IMR-90 (cell line): ENCODE results near the gene TBC1D16. TPM values are rescaled to one million over a fixed set of nuclear protein-coding genes. Genes with fewer than 3 reads are reported as not detected.
A peak's percentile ranks its signal among the peaks of the same experiment; 100 is the strongest.

Source experiments
- ATAC-seq: fragments of 200-7000 bp; cut with Tn5 transposase; 2 replicates; pipeline ENCODE4 v1.9.1; 2020; ENCODE audit warnings: low read depth, mild to moderate bottlenecking, moderate library complexity
- BruUV-seq: library from RNA; stranded (reverse); fragments of 400-500 nt; replicated peaks from 2 replicates; lab custom pipeline; 2021; lab: Mats Ljungman, UMichigan
- CTCF ChIA-PET: fragments of 300-600 bp; formaldehyde crosslinking; extraction: SDS; loops from one replicate; lab custom pipeline; 2021; ENCODE audit warnings: antibody characterized with exemption; lab: Yijun Ruan, JAX
- POLR2A ChIA-PET: fragments of 300-600 bp; sonication (Branson Sonifier 250); formaldehyde crosslinking; loops from one replicate; lab custom pipeline; 2022; ENCODE audit warnings: antibody characterized with exemption; ENCODE audit not compliant: unreplicated experiment; lab: Charles Lee
- DNase-seq: peaks from one replicate; pipeline ENCODE4 v3.0.0; 2013
- H2AFZ ChIP-seq: replicated peaks from 2 replicates; pipeline ENCODE3; 2013; ENCODE audit warnings: low read length, mild to moderate bottlenecking; ENCODE audit not compliant: poor library complexity
- H2AK5ac ChIP-seq: 2 replicates; pipeline ENCODE4 v1.6.1; 2013; ENCODE audit warnings: low read depth, low read length, inconsistent platforms
- H2AK9ac ChIP-seq: replicated peaks from 2 replicates; pipeline ENCODE3; 2013; ENCODE audit warnings: mild to moderate bottlenecking, low read depth, low read length, moderate library complexity; ENCODE audit not compliant: poor library complexity
- H2BK120ac ChIP-seq: 2 replicates; pipeline ENCODE4 v1.6.1; 2013; ENCODE audit warnings: low read depth, low read length, inconsistent platforms
- H2BK15ac ChIP-seq: 3 replicates; pipeline ENCODE4 v1.6.1; 2013; ENCODE audit warnings: low read depth, low read length, inconsistent platforms
- H2BK20ac ChIP-seq: 2 replicates; pipeline ENCODE4 v1.6.1; 2013; ENCODE audit warnings: low read depth, mild to moderate bottlenecking, inconsistent platforms, low read length, moderate library complexity
- H2BK5ac ChIP-seq: 2 replicates; pipeline ENCODE4 v1.6.1; 2013; ENCODE audit warnings: mild to moderate bottlenecking, low read depth, low read length, inconsistent platforms; ENCODE audit not compliant: poor library complexity, severe bottlenecking
- H3K14ac ChIP-seq: replicated peaks from 2 replicates; pipeline ENCODE4 v1.6.1; 2013; ENCODE audit warnings: low read depth, low read length, inconsistent platforms
- H3K18ac ChIP-seq: 2 replicates; pipeline ENCODE4 v1.6.1; 2013; ENCODE audit warnings: low read depth, low read length, control low read depth
- H3K23ac ChIP-seq: 2 replicates; pipeline ENCODE4 v1.6.1; 2013; ENCODE audit warnings: low read depth, low read length, inconsistent platforms
- H3K27ac ChIP-seq: 2 replicates; pipeline ENCODE4 v1.5.1; 2013; ENCODE audit warnings: mild to moderate bottlenecking, control low read depth, low read length; ENCODE audit not compliant: insufficient read depth
- H3K27me3 ChIP-seq: 2 replicates; pipeline ENCODE4 v1.6.1; 2013; ENCODE audit warnings: low read length; ENCODE audit not compliant: control insufficient read depth, insufficient read depth
- H3K36me3 ChIP-seq: 2 replicates; pipeline ENCODE4 v1.6.1; 2013; ENCODE audit warnings: low read length, mixed read lengths; ENCODE audit not compliant: control insufficient read depth, insufficient read depth
- H3K4ac ChIP-seq: 2 replicates; pipeline ENCODE4 v1.6.1; 2013; ENCODE audit warnings: low read depth, low read length, inconsistent platforms
- H3K4me1 ChIP-seq: 2 replicates; pipeline ENCODE4 v1.6.1; 2013; ENCODE audit warnings: low read length, mixed read lengths; ENCODE audit not compliant: control insufficient read depth, insufficient read depth
- H3K4me2 ChIP-seq: 2 replicates; pipeline ENCODE4 v1.6.1; 2013; ENCODE audit warnings: low read depth, mild to moderate bottlenecking, control low read depth, low read length, moderate library complexity
- H3K4me3 ChIP-seq: 2 replicates; pipeline ENCODE4 v1.5.1; 2013; ENCODE audit warnings: low read depth, mild to moderate bottlenecking, control low read depth, low read length, moderate library complexity; ENCODE audit not compliant: insufficient read depth
- H3K56ac ChIP-seq: 2 replicates; pipeline ENCODE4 v1.6.1; 2013; ENCODE audit warnings: low read length, inconsistent platforms; ENCODE audit not compliant: insufficient read depth; ENCODE audit errors: extremely low read depth
- H3K79me1 ChIP-seq, 2 experiments: 2 replicates each; pipeline ENCODE4 v1.6.1; 2013; ENCODE audit warnings: low read length in 2 of 2, inconsistent platforms in 1 of 2, low read depth in 1 of 2
- H3K9ac ChIP-seq: 2 replicates; pipeline ENCODE4 v1.6.1; 2013; ENCODE audit warnings: low read depth, low read length, control low read depth
- H3K9me1 ChIP-seq: 2 replicates; pipeline ENCODE4 v1.6.1; 2013; ENCODE audit warnings: low read length, inconsistent platforms; ENCODE audit not compliant: insufficient read depth
- H3K9me3 ChIP-seq: 2 replicates; pipeline ENCODE4 v1.6.1; 2013; ENCODE audit warnings: low read length; ENCODE audit not compliant: control insufficient read depth, insufficient read depth
- H4K20me1 ChIP-seq: 2 replicates; pipeline ENCODE4 v1.6.1; 2013; ENCODE audit warnings: low read length, inconsistent platforms; ENCODE audit not compliant: insufficient read depth
- H4K5ac ChIP-seq: 2 replicates; pipeline ENCODE4 v1.6.1; 2013; ENCODE audit warnings: mild to moderate bottlenecking, low read depth, low read length, control low read depth
- H4K8ac ChIP-seq, 2 experiments: 2 replicates each; pipeline ENCODE4 v1.6.1; 2013; ENCODE audit warnings: low read depth in 2 of 2, low read length in 2 of 2, control low read depth in 1 of 2, inconsistent platforms in 1 of 2
- H4K91ac ChIP-seq: 2 replicates; pipeline ENCODE4 v1.6.1; 2013; ENCODE audit warnings: low read depth, low read length, inconsistent platforms; ENCODE audit not compliant: insufficient read depth
- CEBPB ChIP-seq: IDR thresholded peaks from 2 replicates; pipeline ENCODE4 v1.6.1; 2012; ENCODE audit warnings: low read depth, low read length, improper control_type of control experiment
- CHD1 ChIP-seq: IDR thresholded peaks from 2 replicates; pipeline ENCODE4 v1.6.1; 2012; ENCODE audit warnings: low read depth, low read length, improper control_type of control experiment
- FOS ChIP-seq: fragments of 150-350 bp; IDR thresholded peaks from 2 replicates; pipeline ENCODE4 v1.6.1; 2016; ENCODE audit warnings: low read depth, low read length
- MAFK ChIP-seq: IDR thresholded peaks from 2 replicates; pipeline ENCODE4 v1.6.1; 2012; ENCODE audit warnings: low read depth, low read length, improper control_type of control experiment
- MAZ ChIP-seq: IDR thresholded peaks from 2 replicates; pipeline ENCODE4 v1.6.1; 2012; ENCODE audit warnings: low read depth, mild to moderate bottlenecking, low read length, improper control_type of control experiment, moderate library complexity, borderline replicate concordance
- MXI1 ChIP-seq: IDR thresholded peaks from 2 replicates; pipeline ENCODE4 v1.6.1; 2012; ENCODE audit warnings: low read depth, mild to moderate bottlenecking, low read length, moderate library complexity, borderline replicate concordance
- RCOR1 ChIP-seq: IDR thresholded peaks from 2 replicates; pipeline ENCODE4 v1.6.1; 2012; ENCODE audit warnings: mild to moderate bottlenecking, low read length, improper control_type of control experiment; ENCODE audit not compliant: insufficient replicate concordance
- WGBS, 2 experiments: methylation state at CpG; one replicate each; pipeline versions ENCODE4 v1.1.5 to v1.1.7; 2013; ENCODE audit warnings: missing lambda C conversion rate in 2 of 2; ENCODE audit not compliant: insufficient read length in 1 of 2; ENCODE audit errors: extremely low coverage in 2 of 2; 5-methylcytosine and 5-hydroxymethylcytosine counted together
- dilution Hi-C: fragments of 300-500 bp; cut with HindIII; formaldehyde crosslinking; loops from one replicate; pipeline ENCODE4 v1.14.3; 2018; ENCODE audit warnings: low sequenced_read_pairs; ENCODE audit not compliant: unreplicated experiment
- in situ Hi-C: fragments of 300-500 bp; cut with MboI; formaldehyde crosslinking; loops from 3 replicates; pipeline ENCODE4 v1.14.3; 2019; ENCODE audit warnings: low sequenced_read_pairs, inconsistent platforms, mixed read lengths
- intact Hi-C: fragments of 100-400 bp; cut with micrococcal nuclease; formaldehyde crosslinking; loops from 2 replicates; pipeline ENCODE4 v1.10.0; 2022
- polyA plus RNA-seq, 3 experiments: library from polyadenylated mRNA; depleted of rRNA; stranded (reverse); fragments of >200 nt; gene quantifications; 2 replicates each; pipeline ENCODE4 v1.2.3, GENCODE V29; 2012; ENCODE audit warnings: low replicate concordance in 1 of 3
- total RNA-seq: library from RNA; depleted of rRNA; stranded (reverse); fragments of >200 nt; gene quantifications from 2 replicates; pipeline ENCODE4 v1.2.3, GENCODE V29; 2012
- TF ChIP-seq, protein P1 (sequence below): fragments of 150-350 bp; IDR thresholded peaks from 2 replicates; pipeline ENCODE4 v1.6.1; 2016; ENCODE audit warnings: low read depth, mild to moderate bottlenecking, low read length, moderate library complexity, borderline replicate concordance
- TF ChIP-seq, protein P2 (sequence below): fragments of 150-350 bp; IDR thresholded peaks from 2 replicates; pipeline ENCODE4 v1.6.1; 2017; ENCODE audit warnings: mild to moderate bottlenecking, antibody characterized with exemption, low read length, low read depth
- TF ChIP-seq, protein P3 (sequence below): conservative IDR thresholded peaks from 2 replicates; pipeline ENCODE4 v1.5.1; 2012; ENCODE audit warnings: mild to moderate bottlenecking, low read depth, low read length, improper control_type of control experiment

The TBC1D16 gene
- total and polyA plus RNA-seq, 2 of the 4 experiments (the other 2 are of a cell fraction): 10.1 to 16.7 TPM

DNA sequence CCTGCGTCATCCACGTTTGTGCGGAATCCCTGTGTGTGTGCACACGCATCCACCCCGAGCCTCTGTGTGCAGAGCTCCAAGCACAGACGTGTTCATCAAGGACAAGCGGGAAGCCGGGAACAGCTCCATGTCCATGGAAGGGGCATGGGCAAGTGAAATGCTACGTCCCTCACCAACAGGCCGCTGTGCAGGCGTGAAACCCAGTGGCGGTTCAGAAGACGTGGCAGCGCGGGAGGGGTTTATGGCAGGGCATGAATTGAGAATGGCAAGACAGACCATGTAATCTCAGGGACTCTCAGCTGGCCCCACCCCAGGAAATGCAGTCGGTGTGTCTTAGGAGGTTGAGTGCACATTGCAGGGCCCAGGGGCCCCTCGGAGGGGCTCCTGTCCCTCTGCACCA, 52.7 kb downstream of the TBC1D16 start:
- H2AK5ac ChIP-seq: no peak overlapping the region
- no peak overlapping the region for H4K91ac ChIP-seq
- H3K14ac ChIP-seq: no peak overlapping the region
- TF ChIP-seq RCOR1 (no peak), FOS (no peak), MAFK (no peak), MXI1 (no peak), CHD1 (no peak), MAZ (no peak), CEBPB (no peak)
- TF ChIP-seq, protein P1, sequence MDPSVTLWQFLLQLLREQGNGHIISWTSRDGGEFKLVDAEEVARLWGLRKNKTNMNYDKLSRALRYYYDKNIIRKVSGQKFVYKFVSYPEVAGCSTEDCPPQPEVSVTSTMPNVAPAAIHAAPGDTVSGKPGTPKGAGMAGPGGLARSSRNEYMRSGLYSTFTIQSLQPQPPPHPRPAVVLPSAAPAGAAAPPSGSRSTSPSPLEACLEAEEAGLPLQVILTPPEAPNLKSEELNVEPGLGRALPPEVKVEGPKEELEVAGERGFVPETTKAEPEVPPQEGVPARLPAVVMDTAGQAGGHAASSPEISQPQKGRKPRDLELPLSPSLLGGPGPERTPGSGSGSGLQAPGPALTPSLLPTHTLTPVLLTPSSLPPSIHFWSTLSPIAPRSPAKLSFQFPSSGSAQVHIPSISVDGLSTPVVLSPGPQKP: no peak
- TF ChIP-seq, protein P2, sequence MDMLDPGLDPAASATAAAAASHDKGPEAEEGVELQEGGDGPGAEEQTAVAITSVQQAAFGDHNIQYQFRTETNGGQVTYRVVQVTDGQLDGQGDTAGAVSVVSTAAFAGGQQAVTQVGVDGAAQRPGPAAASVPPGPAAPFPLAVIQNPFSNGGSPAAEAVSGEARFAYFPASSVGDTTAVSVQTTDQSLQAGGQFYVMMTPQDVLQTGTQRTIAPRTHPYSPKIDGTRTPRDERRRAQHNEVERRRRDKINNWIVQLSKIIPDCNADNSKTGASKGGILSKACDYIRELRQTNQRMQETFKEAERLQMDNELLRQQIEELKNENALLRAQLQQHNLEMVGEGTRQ: no peak
- TF ChIP-seq, protein P3, sequence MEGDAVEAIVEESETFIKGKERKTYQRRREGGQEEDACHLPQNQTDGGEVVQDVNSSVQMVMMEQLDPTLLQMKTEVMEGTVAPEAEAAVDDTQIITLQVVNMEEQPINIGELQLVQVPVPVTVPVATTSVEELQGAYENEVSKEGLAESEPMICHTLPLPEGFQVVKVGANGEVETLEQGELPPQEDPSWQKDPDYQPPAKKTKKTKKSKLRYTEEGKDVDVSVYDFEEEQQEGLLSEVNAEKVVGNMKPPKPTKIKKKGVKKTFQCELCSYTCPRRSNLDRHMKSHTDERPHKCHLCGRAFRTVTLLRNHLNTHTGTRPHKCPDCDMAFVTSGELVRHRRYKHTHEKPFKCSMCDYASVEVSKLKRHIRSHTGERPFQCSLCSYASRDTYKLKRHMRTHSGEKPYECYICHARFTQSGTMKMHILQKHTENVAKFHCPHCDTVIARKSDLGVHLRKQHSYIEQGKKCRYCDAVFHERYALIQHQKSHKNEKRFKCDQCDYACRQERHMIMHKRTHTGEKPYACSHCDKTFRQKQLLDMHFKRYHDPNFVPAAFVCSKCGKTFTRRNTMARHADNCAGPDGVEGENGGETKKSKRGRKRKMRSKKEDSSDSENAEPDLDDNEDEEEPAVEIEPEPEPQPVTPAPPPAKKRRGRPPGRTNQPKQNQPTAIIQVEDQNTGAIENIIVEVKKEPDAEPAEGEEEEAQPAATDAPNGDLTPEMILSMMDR: no peak
- no peak overlapping the region for H4K8ac ChIP-seq
- ATAC-seq (no peak), DNase-seq (no peak)
- H3K79me1 ChIP-seq: peaks cover 12 to 34% of the 10 kb centered on the region in 2 experiments
- no peak overlapping the region for H3K4me2 ChIP-seq
- H2BK15ac ChIP-seq: no peak overlapping the region
- peaks cover 15% of the 10 kb centered on the region for H3K4me1 ChIP-seq
- no peaks in the 10 kb centered on the region; the same call in 1 of the 2 replicates for H4K20me1 ChIP-seq
- dilution Hi-C loops: no loop called here
- no peaks in the 10 kb centered on the region for H3K27me3 ChIP-seq
- no peaks in the 10 kb centered on the region for H3K9me3 ChIP-seq
- POLR2A ChIA-PET: no interaction called here
- no peak overlapping the region for H3K4ac ChIP-seq
- no peaks in the 10 kb centered on the region; the same call in 1 of the 2 replicates for H3K36me3 ChIP-seq
- no peak overlapping the region for H3K4me3 ChIP-seq
- 99% methylated on average over 13 of the region's 17 CpGs; no CpG with 5 or more reads in 1 of the 2 experiments for whole genome bisulfite sequencing, 2 experiments
- no peak overlapping the region for H3K56ac ChIP-seq
- in situ Hi-C loops: loop anchor here (10.0 kb wide), 1 partner anchor 138 kb away; no protein-coding TSS in a partner anchor
- CTCF ChIA-PET: no interaction called here
- no peak overlapping the region for H2BK120ac ChIP-seq
- H3K23ac ChIP-seq: no peak overlapping the region
- H2AFZ ChIP-seq: no peak overlapping the region
- H4K5ac ChIP-seq: no peak overlapping the region
- peaks cover 15% of the 10 kb centered on the region; the same call in 1 of the 2 replicates for H3K9me1 ChIP-seq
- H2AK9ac ChIP-seq: peak overlapping the region; percentile 15
- no peak overlapping the region for H3K9ac ChIP-seq
- BruUV-seq: no TSS peak
- no peak overlapping the region for H3K18ac ChIP-seq
- intact Hi-C loops: no loop called here
- no peak overlapping the region for H2BK5ac ChIP-seq
- H2BK20ac ChIP-seq: no peak overlapping the region
- H3K27ac ChIP-seq: no peak overlapping the region
